22Rv1 (cell line): ENCODE results near the gene SFR1.

Source experiments
- ZFX ChIP-seq: fragments of 450-650 bp; IDR thresholded peaks from 2 replicates; pipeline ENCODE4 v1.6.1; 2017; ENCODE audit warnings: antibody characterized with exemption, borderline replicate concordance
- TF ChIP-seq, protein P1 (sequence below): fragments of 450-650 bp; IDR thresholded peaks from 2 replicates; pipeline ENCODE4 v1.5.1; 2017; ENCODE audit warnings: mild to moderate bottlenecking

GRCh38 chr10:104089621-104090020, 32.4 kb upstream of the SFR1 start:
- TF ChIP-seq, protein P1, sequence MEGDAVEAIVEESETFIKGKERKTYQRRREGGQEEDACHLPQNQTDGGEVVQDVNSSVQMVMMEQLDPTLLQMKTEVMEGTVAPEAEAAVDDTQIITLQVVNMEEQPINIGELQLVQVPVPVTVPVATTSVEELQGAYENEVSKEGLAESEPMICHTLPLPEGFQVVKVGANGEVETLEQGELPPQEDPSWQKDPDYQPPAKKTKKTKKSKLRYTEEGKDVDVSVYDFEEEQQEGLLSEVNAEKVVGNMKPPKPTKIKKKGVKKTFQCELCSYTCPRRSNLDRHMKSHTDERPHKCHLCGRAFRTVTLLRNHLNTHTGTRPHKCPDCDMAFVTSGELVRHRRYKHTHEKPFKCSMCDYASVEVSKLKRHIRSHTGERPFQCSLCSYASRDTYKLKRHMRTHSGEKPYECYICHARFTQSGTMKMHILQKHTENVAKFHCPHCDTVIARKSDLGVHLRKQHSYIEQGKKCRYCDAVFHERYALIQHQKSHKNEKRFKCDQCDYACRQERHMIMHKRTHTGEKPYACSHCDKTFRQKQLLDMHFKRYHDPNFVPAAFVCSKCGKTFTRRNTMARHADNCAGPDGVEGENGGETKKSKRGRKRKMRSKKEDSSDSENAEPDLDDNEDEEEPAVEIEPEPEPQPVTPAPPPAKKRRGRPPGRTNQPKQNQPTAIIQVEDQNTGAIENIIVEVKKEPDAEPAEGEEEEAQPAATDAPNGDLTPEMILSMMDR = no peak
- TF ChIP-seq ZFX = no peak
